ENCODE results near the gene RNF213.
"Not testable (repeated sequence)": the region's sequence is repeated elsewhere in the genome, so short reads cannot be mapped to it uniquely, and the experiment has no call there.

RNF213 gene

GRCh38 chr17:80274331-80274730 lies 13.7 kb downstream of the RNF213 start:
- DNase-seq, result no peak

DNA sequence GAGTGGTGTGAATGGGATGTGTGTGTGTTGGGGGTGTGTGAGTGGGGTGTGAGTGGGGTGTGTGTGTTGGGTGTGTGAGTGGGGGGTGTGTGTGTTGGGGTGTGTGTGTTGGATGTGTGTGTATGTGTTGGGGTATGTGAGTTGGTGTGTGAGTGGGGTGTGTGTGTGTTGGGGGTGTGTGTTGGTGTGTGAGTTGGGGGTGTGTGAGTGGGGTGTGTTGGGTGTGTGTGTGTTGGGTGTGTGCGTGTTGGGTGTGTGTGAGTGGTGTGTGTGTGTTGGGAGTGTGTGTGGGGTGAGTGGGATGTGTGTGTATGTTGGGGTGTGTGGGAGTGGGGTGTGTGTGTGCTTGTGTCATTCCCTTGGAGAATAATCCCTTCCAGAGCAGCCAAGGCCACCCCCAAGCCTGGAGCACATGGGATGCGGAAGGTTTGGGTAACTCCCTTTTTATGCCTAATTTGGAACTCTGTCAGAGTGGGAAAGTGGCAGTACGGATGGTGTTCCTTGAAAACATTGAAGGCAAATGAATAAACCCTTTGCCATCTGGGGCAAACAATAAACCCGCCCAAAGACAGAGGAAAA lies 14.3 kb downstream of the RNF213 start:
- no peak for DNase-seq

GRCh38 chr17:80275857-80276256 lies 15.2 kb downstream of the RNF213 start:
- DNase-seq, result not testable (repeated sequence)

DNA sequence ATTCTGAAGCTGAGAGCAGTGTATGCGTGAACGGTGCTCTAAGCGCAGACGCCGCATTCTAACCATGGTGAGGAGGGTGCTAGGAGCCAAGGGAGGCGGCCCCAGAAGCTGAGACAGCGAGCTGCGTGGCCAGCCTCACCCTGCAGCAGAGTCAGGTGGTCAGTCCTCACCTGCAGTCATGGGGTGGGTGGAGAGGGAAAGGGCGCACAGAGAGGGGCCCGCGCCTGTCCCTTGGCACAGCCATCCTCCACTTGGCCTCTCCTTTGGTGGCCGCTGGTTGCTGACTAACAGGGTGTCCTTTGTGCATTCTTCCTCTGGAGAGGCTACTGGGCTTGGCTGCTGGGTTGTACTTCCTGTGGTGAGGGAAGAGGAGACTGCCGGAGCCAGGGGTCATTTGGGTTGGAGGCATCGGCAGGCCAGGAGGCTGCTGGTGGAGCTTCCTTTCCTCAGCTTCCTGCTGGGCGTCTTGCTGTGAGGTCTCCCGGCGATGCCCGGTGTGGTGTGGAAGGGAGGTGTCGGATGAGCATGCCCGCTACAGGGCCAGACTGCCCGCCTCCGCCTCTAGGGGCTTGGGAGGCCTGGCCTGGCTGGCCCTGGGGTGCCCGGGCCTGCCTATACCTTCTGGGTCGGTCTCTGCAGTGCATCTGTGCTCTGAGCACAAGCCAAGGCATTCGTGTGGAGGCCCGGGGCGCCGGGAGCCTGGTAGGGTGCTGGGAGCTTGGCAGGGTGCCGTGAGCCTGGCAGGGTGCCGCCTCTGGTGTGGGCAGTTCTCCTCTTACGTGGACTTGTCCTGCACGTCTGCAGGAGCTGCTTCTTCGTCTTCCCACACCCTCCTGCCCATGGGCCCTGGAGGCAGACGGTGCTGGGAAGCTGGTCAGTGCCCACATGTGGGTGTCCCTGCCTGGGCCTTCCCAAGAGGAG lies 17.4 kb downstream of the RNF213 start:
- no peak for DNase-seq

- DNase-seq, result no peak
Observed at GRCh38 chr17:80279895-80280294, 19.2 kb downstream of the RNF213 start.

- DNase-seq, result no peak
Observed at GRCh38 chr17:80281516-80281915, 20.9 kb downstream of the RNF213 start.

- no peak for DNase-seq
Observed at GRCh38 chr17:80283116-80283852, 22.6 kb downstream of the RNF213 start.

- DNase-seq, result no peak
Observed at GRCh38 chr17:80284631-80285030, 24.0 kb downstream of the RNF213 start.

DNA sequence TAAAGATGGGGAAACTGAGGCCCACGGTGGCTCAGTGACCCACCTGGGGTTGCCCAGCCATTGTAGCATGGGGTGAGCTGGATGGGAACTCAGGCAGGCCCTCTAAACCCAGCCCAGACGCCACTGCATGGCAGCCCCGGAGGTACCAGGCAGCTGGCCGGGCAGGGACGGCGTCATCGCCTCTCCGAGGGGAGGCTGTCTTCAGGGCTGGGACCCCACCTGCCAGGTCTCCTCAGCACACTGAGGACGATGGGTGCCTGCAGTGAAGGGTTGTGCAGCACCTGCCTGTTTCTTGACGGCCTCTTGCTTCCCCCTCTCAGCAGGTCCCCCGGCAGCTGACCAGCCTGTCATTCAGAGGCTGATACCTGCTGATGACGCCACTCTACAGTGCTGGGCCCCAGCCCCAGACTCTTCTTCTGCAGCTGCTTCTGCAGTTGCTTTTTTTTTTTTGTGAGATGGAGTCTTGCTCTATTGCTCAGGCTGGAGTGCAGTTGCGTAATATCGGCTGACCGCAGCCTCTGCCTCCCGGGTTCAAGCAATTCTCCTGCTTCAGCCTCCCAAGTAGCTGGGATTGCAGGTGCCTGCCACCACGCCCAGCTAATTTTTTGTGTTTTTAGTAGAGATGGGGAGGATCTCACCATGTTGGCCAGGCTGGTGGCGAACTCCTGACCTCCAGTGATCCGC lies 24.7 kb downstream of the RNF213 start:
- no peak for DNase-seq

DNA sequence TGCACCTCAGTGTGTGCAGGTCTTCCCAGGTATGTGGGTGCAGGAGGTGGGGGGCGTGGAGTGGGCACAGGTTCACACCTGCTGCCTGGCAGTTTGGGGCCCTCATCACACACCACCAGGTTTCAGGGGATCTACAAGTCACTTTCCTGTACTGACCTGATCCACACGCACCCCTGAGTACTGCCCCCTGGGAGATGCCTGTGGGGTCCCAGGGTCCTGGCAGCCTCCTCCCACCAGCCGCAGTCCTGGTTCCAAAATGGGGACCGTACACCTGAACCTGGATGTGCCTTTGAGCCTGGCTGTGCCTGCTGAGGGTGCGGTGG lies 25.9 kb downstream of the RNF213 start:
- no peak for DNase-seq

DNA sequence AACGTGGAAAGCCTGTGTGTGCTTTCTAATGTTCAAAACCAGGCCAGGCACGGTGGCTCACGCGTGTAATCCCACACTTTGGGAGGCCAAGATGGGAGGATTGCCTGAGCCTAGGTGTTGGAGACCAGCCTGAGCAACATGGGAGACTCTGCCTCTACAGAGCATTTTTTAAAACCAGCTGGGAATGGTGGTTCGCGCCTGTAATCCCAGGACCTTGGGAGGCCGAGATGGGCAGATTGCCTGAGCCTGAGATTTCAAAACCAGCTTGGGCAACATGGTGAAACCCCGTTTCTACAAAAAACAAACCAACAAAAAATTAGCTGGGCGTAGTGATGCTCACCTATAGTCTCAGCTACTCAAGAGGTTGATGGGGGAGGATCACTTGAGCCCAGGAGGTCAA lies 26.4 kb downstream of the RNF213 start:
- DNase-seq, result no peak

- no peak for DNase-seq
Observed at GRCh38 chr17:80287806-80288567, 27.3 kb downstream of the RNF213 start.

- DNase-seq, result no peak
Observed at GRCh38 chr17:80289616-80290015, 29.0 kb downstream of the RNF213 start.

DNA sequence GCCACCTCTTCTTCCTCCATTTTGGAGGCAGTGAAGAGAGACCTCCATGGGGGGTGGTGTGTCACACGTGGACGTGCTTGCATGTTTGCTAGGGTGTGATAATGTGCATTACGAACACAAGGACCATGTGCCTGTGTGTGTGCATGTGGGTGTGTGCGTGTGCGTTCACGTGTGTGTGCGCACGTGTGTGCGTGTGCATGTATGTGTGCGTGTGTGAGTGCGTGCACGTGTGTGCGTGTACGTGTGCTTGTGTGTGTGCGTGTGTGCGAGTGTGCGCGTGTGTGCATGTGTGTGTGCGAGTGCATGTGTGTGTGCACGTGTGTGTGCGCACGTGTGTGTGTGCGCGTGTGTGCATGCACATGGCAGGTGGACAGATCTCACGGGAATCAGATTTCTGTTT lies 29.5 kb downstream of the RNF213 start:
- no peak for DNase-seq

DNA sequence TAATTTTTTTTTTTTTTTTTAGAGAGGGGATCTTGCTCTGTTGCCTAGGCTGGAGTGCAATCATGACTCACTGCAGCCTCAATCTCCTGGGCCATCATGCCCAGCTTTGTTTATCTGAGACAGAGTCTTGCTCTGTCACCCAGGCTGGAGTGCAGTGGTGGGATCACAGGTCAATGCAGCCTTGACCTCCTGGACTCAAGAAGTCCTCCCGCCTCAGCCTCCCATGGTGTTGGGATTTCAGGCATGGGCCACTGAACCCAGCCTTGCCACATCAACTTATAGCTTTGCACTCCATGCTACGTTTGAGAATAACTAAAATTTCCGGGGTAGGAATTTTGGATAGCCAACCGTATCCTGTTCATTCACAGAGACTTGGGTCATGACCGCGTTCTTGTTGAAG lies 30.6 kb downstream of the RNF213 start:
- no peak for DNase-seq

- DNase-seq, result no peak
Observed at GRCh38 chr17:80291691-80292487, 31.2 kb downstream of the RNF213 start.

- no peak for DNase-seq
Observed at GRCh38 chr17:80292521-80292971, 31.9 kb downstream of the RNF213 start.

- DNase-seq, result no peak
Observed at GRCh38 chr17:80294210-80294609, 33.6 kb downstream of the RNF213 start.

DNA sequence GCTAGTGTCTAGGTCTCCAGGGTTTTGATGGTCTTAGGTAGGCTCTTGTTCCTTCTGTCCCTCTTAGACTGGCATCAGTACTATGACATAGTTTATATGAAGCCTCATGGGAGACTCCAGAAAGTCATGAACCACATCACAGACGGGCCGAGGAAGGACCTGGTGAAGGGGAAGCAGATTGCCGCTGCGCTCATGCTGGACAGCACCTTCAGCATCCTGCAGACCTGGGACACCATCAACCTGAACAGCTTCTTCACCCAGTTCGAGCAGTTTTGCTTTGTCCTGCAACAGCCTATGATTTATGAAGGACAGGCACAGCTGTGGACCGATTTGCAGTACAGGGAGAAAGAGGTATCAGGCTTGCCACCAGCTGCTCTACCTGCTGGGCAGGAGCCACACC lies 34.0 kb downstream of the RNF213 start:
- no peak for DNase-seq

- DNase-seq, result no peak
Observed at GRCh38 chr17:80295146-80295545, 34.5 kb downstream of the RNF213 start.

DNA sequence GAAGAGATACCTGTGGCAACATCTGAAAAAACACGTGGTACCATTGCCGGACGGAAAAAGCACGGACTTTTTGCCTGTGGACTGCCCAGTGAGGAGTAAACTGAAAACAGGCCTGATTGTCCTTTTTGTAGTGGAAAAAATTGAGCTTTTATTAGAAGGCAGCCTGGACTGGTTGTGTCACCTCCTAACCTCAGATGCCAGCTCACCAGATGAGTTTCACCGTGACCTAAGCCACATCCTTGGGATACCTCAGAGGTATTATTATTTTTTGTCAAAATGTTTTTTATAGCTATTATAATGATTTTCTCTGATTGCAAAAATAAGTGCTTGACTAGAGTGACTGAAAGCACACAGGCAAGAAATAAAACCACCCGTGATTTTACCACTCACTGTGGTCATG lies 34.9 kb downstream of the RNF213 start:
- no peak for DNase-seq

DNA sequence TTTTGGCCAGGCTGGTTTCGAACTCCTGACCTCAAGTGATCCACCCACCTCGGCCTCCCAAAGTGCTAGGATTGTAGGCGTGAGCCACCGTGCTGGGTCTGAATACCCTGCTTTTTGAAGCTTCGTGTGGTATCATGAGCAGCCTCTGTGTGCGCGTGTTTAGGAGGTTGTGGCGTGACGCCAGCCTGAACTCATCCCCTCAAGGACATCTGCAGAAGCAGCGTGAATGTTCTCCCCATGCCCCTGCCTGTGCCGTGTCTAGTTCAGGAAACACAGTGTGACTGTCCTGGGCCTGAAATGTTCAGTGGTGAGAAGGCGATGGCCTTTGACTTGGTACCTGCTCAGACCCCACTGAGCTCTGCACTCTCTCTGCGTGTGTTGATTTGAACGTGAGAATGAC lies 35.6 kb downstream of the RNF213 start:
- DNase-seq, result no peak

All from NCI-H187 (cell line).